Caco-2 (cell line): ENCODE measurements around the gene WFS1. TPM values are rescaled to one million over a fixed set of nuclear protein-coding genes. Genes with fewer than 3 reads are reported as not detected.

ENCODE experiments used
- BruUV-seq: library from RNA; stranded (reverse); fragments of 400-500 nt; replicated peaks from 2 replicates; lab custom pipeline; 2021; lab: Mats Ljungman, UMichigan
- CTCF ChIA-PET: fragments of 300-600 bp; sonication (Branson Sonifier 250); formaldehyde crosslinking; loops from one replicate; lab custom pipeline; 2022; ENCODE audit warnings: antibody characterized with exemption; lab: Charles Lee
- POLR2A ChIA-PET: fragments of 300-600 bp; sonication (Branson Sonifier 250); formaldehyde crosslinking; loops from one replicate; lab custom pipeline; 2022; ENCODE audit warnings: antibody characterized with exemption; lab: Charles Lee
- DNase-seq, 2 experiments: peaks; one replicate each; pipeline versions ENCODE4 v3.0.0 to v3.0.0-alpha.2; 2020 to 2022
- H3K27me3 ChIP-seq: replicated peaks from 2 replicates; pipeline ENCODE4 v1.6.0; 2011; ENCODE audit warnings: low read length; ENCODE audit not compliant: control insufficient read depth, insufficient read depth
- H3K36me3 ChIP-seq: 2 replicates; pipeline ENCODE4 v1.5.1; 2011; ENCODE audit warnings: low read length; ENCODE audit not compliant: control insufficient read depth, insufficient read depth
- H3K4me1 ChIP-seq: fragments of 250-450 bp; sonication (Bioruptor Pico); 2 replicates; pipeline ENCODE4 v1.5.1; 2020; ENCODE audit warnings: mild to moderate bottlenecking
- H3K4me3 ChIP-seq: 2 replicates; pipeline ENCODE4 v1.5.1; 2011; ENCODE audit warnings: low read depth, mild to moderate bottlenecking, control low read depth, low read length
- H3K9me3 ChIP-seq: fragments of 250-450 bp; sonication (Bioruptor Pico); 2 replicates; pipeline ENCODE4 v1.5.1; 2020; ENCODE audit warnings: mild to moderate bottlenecking, moderate library complexity
- H3K27ac Mint-ChIP-seq: one replicate; pipeline ENCODE4 v1.8.0; 2022; ENCODE audit warnings: mixed read lengths; ENCODE audit not compliant: unreplicated experiment
- H3K27me3 Mint-ChIP-seq: one replicate; pipeline ENCODE4 v1.8.0; 2022; ENCODE audit warnings: mixed read lengths; ENCODE audit not compliant: insufficient read depth, unreplicated experiment
- H3K36me3 Mint-ChIP-seq: one replicate; pipeline ENCODE4 v1.8.0; 2022; ENCODE audit warnings: mild to moderate bottlenecking, mixed read lengths; ENCODE audit not compliant: insufficient read depth, unreplicated experiment
- H3K4me1 Mint-ChIP-seq: one replicate; pipeline ENCODE4 v1.8.0; 2022; ENCODE audit warnings: low read depth, mixed read lengths; ENCODE audit not compliant: unreplicated experiment
- H3K4me3 Mint-ChIP-seq: one replicate; pipeline ENCODE4 v1.8.0; 2022; ENCODE audit warnings: mild to moderate bottlenecking, moderate library complexity, mixed read lengths; ENCODE audit not compliant: unreplicated experiment
- H3K9me3 Mint-ChIP-seq: one replicate; pipeline ENCODE4 v1.8.0; 2022; ENCODE audit warnings: mixed read lengths; ENCODE audit not compliant: unreplicated experiment
- intact Hi-C: fragments of 100-400 bp; cut with micrococcal nuclease; formaldehyde crosslinking; loops from one replicate; pipeline ENCODE4 v1.10.0; 2022; ENCODE audit not compliant: unreplicated experiment
- total RNA-seq: library from RNA; stranded (reverse); gene quantifications from 2 replicates; pipeline ENCODE4 v1.2.3, GENCODE V29; 2022
- TF ChIP-seq, protein P1 (sequence below), 2 experiments: fragments of 200-600 bp in 1 of 2; IDR thresholded peaks; 1 replicate in 1 of 2; 2 replicates in 1 of 2; pipeline versions ENCODE4 v1.5.1 to v1.8.0; 2011 to 2022; ENCODE audit warnings: antibody characterized with exemption in 1 of 2, control low read depth in 1 of 2, inconsistent platforms in 1 of 2, low read depth in 1 of 2, low read length in 1 of 2, mild to moderate bottlenecking in 1 of 2, moderate library complexity in 1 of 2; ENCODE audit not compliant: insufficient read depth in 1 of 2, severe bottlenecking in 1 of 2, unreplicated experiment in 1 of 2

Gene WFS1
- total RNA-seq, 1 experiment from 2014 or later, result 24.9 TPM

DNA sequence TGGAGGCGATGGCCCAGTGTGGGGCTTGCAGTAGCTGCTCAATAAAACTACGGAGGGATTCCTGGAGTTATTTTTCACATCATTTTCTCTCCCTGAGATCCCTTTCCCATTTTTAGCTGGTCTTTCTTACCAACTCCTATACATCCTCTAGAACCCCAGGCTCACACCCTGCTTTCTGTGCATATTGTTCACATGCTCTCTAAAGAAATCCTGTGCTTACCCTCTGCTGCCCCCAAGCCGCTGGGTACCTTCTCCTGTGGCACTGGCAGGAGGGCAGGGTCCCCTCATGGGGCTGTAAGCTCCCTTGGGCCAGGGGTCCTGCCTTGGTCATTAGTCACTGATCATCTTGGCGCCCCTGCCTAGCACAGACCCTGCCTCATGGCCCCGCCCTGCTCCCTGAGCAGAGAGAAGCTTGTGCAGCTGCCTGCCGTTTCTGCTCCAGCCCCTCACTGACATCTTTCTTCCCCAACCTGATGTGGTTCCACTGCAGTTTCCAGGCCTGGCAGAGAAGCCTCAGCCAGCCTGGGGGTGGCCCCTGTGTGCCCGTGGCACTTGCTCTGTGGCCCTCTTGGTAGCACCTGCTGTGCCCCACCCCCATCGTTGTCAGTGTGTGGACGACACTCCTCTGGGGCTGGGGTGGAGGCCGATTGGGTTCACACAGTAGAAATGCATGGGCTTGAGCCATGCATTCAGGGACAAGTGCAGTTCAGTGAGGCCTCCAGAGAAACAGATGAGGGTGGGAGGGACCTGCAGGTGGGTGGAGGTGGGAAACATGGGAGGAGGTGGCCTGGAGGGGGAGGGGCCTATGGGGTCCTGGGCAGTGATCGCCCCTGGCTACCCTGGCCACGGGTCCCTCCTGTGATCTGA, 69.5 kb downstream of the WFS1 start:
- Histone ChIP-seq H3K9me3 (no peaks in the 10 kb centered on the region), H3K4me1 (no peaks in the 10 kb centered on the region), H3K36me3 (no peaks in the 10 kb centered on the region), H3K4me3 (no peak overlapping the region), H3K27me3 (no peaks in the 10 kb centered on the region; the same call in 1 of the 2 replicates)
- DNase-seq, result no peak
- Mint-ChIP-seq H3K4me1 (no peaks in the 10 kb centered on the region), H3K36me3 (no peaks in the 10 kb centered on the region), H3K27me3 (peaks cover 22% of the 10 kb centered on the region), H3K27ac (no peak overlapping the region), H3K9me3 (no peaks in the 10 kb centered on the region), H3K4me3 (no peak overlapping the region)
- intact Hi-C loops, result no loop called here
- no TSS peak for BruUV-seq
- TF ChIP-seq, protein P1, sequence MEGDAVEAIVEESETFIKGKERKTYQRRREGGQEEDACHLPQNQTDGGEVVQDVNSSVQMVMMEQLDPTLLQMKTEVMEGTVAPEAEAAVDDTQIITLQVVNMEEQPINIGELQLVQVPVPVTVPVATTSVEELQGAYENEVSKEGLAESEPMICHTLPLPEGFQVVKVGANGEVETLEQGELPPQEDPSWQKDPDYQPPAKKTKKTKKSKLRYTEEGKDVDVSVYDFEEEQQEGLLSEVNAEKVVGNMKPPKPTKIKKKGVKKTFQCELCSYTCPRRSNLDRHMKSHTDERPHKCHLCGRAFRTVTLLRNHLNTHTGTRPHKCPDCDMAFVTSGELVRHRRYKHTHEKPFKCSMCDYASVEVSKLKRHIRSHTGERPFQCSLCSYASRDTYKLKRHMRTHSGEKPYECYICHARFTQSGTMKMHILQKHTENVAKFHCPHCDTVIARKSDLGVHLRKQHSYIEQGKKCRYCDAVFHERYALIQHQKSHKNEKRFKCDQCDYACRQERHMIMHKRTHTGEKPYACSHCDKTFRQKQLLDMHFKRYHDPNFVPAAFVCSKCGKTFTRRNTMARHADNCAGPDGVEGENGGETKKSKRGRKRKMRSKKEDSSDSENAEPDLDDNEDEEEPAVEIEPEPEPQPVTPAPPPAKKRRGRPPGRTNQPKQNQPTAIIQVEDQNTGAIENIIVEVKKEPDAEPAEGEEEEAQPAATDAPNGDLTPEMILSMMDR (IDR thresholded peaks at IDR 0.05; ENCODE audit: insufficient read depth in 1 of 2, low read depth in 1 of 2, low read length in 1 of 2, severe bottlenecking in 1 of 2, unreplicated experiment in 1 of 2), result no peak
- CTCF ChIA-PET, result no interaction called here
- POLR2A ChIA-PET, result no interaction called here

DNA sequence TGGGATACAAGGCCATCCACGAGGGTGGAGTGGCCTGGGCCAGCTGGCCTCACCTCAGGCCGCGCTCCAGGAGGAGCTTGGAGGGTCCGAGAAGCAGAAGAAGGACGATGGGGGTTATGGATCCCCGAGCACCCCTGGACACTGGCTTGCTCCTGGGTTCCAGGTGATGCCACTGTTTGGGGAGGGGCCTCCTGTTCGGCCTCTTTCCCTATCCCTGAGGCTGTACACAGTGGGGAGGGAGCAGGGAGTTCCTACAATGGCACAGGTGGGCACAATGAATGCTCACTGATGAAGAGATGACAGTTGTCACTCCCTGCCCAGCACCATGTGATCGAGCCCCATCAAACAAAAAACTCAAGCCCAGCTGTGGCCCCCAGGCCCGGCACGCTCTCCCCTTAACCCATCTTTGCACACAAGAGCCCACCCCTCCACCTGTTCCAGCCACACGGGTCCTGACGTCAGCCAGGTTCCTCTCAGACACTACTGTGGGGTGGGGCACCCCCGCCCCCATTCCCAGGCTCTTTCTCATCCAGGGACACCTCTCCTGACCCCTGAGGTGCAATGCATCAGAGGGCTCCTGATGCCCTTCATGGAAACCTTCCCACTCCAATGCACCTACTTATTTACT, 70.3 kb downstream of the WFS1 start:
- BruUV-seq, result no TSS peak
- CTCF ChIA-PET, result interaction anchor here (0.7 kb wide), 1 partner anchor 8 kb away, joined by 4 read pairs; no protein-coding TSS in a partner anchor
- no peak for DNase-seq

More for the DNA sequence above, 70.3 kb downstream of the WFS1 start:
- H3K4me1 Mint-ChIP-seq, result no peaks in the 10 kb centered on the region
- Histone ChIP-seq H3K4me3 (no peak overlapping the region), H3K36me3 (no peaks in the 10 kb centered on the region), H3K4me1 (no peaks in the 10 kb centered on the region), H3K27me3 (no peaks in the 10 kb centered on the region; the same call in 1 of the 2 replicates), H3K9me3 (no peaks in the 10 kb centered on the region)
- H3K36me3 Mint-ChIP-seq, result no peaks in the 10 kb centered on the region
- intact Hi-C loops, result loop anchor here (5.0 kb wide), 1 partner anchor 42 kb away; no protein-coding TSS in a partner anchor
- POLR2A ChIA-PET, result no interaction called here
- no peaks in the 10 kb centered on the region for H3K9me3 Mint-ChIP-seq
- H3K27me3 Mint-ChIP-seq, result peaks cover 22% of the 10 kb centered on the region
- TF ChIP-seq, protein P1 (IDR thresholded peaks at IDR 0.05; ENCODE audit: insufficient read depth in 1 of 2, low read depth in 1 of 2, low read length in 1 of 2, severe bottlenecking in 1 of 2, unreplicated experiment in 1 of 2), result no peak
- H3K4me3 Mint-ChIP-seq, result no peak overlapping the region
- no peak overlapping the region for H3K27ac Mint-ChIP-seq
